Stimulated activated CD8-positive, alpha-beta memory T cell treated with anti-CD3 and anti-CD28 coated beads, Interleukin-4, amount 100 ng/mL, for 24 hours (primary cell): Measurements from ENCODE around the gene NCKAP1.

Source experiments
- DNase-seq: peaks from one replicate; pipeline ENCODE4 v3.0.0-alpha.2; 2020; ENCODE audit warnings: low read depth

The NCKAP1 gene

DNA sequence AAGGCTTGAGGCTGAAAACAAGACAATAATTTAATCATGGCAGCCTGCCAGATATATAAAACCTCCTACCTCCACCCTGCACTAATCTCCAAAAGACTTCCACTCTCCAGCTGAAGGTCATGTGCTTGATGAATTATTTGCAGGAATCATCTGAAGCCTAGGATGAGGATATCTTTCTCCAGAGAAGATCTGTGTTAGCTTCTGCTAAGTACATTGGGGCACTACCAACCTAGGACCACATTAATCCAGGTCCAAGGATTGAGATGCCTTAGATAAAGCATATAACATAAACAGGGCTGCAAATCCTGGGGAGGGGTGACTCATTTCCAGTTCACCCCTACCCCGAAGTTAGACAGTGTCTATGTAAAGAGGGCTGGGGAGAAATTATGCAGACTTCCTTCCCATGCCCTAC is 91.3 kb downstream of the NCKAP1 start:
- DNase-seq, result no peak

DNA sequence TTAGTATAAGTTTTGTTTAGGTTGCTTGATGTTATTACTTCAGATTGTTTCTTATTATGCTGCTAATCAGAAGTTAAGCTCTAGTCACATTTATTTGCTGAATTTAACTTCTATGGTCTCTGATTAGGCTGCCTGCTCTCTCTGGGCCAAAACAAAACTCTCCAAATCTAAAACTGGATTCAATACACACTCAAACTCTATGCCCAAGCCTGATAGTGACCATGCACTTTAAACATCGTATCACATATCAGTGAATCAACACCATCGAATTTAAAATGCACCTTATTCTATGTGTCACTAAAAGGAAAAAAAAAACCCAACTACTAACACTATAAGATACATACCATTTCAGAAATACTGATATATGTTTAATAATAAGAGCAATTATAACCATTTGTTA is 94.9 kb downstream of the NCKAP1 start:
- no peak for DNase-seq

DNA sequence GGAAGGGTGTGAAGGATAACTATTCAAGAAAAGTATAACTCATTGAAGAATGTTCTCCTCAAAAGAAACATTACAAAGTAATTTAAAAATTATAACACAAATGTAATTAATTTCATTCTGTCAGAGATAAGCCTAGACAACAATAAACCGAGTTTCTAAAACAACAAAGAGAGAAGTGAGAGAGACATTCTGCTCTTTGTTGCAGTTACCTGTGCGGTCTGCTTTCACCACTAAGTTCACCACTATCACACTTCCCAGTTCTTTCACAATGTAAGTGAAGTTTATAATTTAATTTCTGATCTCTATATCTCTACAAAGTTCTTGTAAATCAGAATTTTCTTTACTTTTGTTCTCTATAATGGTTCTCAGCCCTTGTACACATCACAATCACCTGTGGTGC is 95.5 kb downstream of the NCKAP1 start:
- DNase-seq, result no peak

DNA sequence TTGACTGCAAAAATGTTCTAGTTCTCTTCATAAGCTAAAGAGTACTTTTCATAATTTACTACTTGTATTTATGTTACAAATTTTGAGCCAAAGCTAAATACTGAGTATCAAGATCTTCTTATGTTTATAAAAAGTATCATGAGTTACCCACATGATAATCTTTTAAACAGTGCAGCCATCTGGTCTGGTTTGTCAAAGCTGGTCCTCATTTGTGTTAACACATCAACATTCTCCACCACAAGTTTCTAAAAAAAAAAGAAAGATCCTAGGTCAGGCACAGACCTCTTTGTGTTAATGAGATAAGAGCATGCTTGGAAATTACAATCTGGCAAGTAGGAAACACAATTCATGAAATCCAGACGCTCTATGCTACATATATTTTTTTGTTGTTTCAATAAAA is 96.3 kb downstream of the NCKAP1 start:
- no peak for DNase-seq

DNA sequence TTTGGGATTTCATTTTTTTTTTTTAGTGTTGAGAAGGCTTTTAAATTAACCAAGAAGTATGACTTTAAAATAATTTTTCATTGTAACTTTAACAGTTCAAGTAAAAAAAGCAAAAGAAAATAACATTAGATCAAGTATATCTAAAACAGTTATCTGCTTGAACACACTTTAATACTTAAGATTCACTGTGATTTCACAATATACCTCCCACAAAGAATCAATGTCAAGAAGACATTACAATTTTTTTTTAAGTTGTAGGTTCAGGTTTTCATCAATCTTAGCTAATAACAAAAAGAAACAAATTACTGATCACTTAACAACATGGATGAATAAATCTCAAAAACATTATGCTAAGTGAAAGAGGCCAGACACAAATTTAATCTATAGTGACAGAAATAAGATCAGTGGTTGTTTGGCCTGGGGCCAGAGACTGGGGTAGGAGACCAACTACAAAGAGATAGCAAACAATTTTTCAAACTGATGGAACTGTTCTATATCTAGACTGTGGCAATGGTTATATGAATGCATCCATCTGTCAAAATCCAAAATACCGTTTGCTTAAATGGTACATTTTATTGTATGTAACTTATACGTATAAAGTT is 97.0 kb downstream of the NCKAP1 start:
- no peak for DNase-seq

DNA sequence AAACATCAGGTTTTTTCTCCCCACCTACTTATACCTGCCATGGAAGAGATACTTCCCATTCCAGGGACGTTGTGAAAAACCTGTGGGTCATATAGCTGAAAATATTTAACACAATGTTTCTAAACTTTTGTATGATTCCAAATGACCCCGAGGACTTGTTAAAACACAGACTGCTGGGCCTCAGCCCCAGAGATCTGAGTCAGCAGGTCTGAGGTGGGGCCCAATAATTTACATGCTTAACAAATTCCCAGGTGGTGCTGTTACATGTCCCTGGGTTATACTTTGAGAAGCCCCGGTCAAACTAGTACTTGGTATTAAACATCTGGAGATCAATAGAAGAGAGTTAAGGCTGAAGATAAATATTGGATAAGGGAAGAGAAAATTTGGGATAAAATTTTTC is 100.4 kb downstream of the NCKAP1 start:
- no peak for DNase-seq

DNA sequence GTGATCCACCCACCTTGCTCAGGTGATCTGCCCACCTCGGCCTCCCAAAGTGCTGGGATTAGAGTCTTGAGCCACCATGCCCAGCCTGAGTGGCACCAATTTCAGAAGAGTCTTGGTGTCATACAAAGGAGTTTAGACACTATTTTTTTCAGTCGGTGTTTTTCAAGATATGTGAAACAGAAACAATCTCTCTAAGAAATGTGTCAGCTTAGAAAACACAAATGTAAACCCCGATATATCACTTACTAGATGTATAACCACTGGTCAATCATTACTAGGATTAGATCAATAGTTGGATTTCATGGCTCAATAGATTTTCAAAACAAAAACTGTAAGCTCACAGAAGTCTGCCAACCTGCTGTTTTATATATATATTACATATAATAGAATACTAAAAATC is 104.6 kb downstream of the NCKAP1 start:
- no peak for DNase-seq

DNA sequence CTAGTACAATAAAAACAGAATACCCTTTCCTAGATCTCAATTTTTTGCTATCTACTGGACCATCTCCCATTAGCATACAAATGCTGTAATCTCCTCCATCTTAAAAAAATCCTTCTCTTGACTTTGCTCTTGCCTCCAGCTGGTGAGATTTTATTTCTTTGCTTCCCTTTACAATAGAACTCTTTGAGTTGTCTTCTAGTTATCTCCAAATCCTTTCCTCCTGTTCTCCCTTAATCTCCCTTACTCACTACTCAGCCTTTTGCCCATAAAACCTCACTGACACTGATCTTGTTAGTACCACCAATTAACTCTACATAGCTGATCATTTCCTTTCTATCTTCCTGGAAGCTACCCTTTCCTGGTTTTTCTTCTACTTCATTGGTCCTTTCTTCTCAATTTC is 108.3 kb downstream of the NCKAP1 start:
- no peak for DNase-seq

DNA sequence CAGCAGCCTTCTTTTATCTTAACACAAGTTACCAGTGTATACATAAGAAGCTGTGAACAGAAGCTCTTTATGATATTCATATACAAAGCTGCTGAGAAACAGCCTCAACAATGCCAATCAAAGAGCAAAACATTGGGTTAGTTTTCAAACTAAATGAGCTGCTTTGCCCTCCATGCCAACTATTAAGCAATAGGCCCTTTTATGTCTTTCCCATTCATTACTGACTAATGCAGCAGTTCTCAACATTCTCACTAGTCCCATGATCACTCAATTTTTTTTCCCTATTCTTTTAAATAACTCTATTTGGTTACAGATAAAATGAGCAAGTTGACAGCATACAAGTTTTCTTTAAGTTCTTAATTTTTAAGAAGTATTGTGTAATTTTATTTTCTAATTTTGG is 114.0 kb downstream of the NCKAP1 start:
- DNase-seq, result no peak

DNA sequence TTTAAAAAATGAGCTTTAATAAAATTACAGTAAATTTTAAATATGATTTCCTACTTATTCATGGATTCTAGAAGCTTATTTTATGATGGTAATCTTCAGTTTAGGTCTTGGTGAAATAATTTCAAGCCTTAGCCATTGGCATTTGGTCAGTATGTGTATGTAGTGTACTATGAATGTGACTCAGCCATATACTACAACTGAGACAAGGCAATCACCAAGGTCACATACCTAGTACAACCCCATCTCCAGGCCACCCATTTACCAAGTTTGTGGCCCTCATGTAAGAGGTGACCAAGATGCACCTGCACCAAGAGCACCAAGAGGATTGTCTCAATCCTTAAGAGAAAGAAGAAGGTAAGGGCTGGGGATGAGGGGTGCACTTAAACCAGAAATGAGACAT is 117.0 kb downstream of the NCKAP1 start:
- no peak for DNase-seq

DNA sequence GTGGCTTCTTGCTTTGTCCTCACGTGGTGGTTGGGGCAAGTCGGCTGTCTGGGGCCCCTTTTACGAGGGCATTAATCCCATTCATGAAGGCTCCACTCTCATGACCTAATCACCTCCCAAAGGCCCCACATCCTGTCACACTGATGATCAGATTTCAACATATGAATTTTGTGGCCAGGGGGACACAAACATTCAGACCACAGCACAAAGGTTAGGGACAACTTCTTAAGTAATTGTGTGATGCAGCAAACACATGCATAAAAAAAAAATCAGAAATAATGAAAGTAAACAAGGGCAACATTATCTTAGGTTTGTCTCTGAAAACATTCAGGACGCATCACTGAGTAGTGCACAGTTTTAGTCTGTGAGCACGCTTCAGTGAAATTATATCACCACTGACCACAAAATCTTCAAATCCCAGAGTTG is 117.6 kb downstream of the NCKAP1 start:
- no peak for DNase-seq

DNA sequence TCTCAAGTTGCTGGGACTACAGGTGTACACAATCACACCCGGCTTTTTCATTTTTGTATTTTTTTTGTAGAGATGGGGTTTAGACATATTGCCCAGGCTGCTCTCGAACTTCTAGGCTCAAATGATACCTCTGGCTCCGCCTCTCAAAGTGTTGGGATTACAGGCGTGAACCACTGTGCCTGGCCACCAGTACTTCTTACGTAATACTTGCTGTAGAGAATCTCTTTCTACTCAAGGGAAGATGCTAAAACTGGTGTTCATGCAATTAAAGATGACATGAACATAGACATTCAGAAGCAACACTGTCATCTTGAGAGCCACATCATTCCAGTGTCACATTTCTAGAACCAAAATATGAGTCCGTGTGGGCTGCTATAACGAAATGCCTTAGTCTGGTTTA is 118.2 kb downstream of the NCKAP1 start:
- no peak for DNase-seq

DNA sequence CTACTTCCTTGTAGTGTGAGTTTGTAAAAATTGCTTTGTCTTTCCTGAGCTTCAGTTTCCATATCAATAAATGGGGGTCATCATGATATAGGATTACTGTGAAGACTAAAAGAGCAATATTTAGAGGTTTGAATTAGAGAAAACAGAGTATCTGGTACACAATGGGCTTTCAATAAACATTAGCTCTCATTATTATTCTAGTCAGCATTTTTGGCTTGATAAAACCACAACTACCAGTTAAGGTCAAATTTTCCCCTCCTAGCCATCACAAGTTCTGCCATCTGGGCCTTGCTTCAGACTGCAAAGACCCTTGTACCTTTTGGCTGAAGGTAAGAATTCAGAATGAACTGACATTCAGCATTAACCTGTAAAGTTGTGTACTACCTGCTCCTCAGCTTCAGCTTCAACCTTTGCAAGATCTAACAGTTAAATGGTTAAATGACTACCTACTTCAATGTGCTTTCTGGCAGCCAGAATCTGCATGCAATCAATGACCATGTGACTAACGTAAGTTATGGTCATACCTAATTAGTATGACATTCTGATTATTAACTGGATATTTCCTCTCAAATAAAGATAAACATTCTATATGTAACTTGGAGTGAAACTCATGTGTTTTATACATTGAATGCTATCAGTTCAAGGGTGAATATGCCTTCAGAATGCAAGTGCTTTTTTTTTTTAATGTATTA is 119.2 kb downstream of the NCKAP1 start:
- no peak for DNase-seq

DNA sequence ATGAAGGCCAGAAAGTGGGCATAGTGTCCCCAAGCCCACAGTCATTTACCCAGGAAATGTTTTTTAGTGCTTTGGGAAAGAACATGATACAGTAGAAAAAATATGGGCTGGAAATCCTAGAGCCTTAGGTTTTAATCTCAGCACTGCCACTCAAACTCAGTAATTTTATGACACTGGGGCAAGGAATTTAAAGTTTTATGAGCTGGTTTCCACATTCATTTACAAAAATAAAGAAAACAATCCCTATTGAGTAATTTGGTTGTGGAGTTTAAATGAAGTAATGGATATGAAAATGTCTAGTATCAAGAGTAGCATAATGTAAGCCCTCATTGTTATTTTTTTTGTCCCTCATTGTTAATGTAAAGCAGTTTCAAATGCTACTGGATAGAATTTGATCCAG is 120.3 kb downstream of the NCKAP1 start:
- DNase-seq, result no peak

DNA sequence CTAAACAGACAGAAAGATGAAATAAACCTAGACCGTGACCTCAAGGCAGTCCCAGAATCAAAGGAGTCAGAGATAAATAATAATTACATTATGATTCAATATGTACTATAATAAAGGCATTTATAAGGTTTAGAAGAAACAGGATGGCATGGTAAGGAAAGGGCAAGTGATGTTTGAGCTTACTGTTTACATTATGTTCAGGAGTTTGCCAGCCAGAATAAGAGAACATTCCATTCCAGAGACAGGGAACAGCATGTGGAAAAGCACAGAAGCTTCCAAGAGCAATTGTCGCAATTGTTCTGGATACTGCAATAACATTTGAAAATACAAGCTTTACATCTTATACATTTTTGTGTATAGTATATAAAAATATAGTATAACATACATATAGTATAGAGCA is 121.8 kb downstream of the NCKAP1 start:
- DNase-seq, result no peak

DNA sequence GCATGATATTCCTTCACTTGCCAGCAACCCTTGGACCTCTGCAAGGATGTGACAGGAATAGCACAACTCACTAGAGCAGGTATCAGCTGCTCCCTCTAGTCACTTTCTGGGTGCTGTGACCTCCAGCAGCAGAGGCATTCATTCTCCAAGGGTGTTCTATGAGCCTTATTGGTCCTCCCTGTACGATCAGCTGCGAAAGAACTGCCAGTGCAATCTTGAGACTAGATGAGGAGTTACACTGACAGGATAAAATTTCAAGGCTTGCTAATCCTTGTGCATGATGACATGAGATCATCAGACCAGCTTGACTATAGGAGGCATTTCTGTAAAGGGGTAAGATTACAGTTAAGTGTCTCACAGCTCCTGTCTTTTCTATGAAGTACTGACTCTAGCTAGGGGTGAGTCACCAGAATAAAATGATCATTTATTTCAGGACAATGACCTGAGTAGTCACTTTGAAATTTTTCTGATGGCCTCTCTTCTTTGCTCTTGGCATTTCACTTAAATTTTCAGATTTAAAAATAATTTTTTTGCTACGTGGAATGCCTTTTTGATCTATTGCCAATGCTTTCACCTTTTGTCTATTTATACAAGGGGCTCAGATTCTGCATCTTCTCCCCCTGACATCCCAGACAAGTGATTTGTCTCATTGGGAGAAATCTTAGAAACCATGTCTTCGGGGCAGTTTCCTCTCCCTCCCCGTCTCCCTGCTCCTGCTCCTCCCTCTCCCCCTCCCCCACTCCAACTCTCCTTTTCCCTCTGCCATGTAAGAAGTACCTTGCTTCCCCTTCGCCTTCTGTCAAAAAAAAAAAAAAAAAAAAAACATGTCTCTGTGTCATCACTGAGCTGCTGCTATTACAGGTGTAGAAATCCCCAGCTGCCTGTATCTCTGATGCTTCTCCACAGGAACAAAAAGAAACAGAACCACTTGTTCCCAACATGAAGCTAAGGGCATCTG is 122.6 kb downstream of the NCKAP1 start:
- no peak for DNase-seq

DNA sequence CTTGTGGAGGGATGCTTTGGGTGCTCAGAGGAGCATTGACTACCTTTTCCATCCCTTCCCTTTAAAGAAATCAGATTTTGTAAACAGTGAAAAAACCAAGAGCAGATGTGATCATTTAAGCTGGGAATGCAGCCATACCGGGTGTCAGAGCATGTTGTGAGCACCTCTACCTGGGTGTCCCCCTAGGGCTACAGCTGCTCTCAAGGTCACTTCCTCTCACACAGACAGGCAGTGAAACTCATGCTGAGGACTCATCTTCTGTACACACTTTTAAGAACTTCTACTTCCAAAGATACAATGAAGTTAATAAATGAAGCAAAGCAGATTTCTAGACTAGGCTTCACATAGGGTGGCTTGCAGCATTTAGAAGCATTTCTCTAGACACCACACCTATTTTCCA is 123.4 kb downstream of the NCKAP1 start:
- DNase-seq, result no peak

DNA sequence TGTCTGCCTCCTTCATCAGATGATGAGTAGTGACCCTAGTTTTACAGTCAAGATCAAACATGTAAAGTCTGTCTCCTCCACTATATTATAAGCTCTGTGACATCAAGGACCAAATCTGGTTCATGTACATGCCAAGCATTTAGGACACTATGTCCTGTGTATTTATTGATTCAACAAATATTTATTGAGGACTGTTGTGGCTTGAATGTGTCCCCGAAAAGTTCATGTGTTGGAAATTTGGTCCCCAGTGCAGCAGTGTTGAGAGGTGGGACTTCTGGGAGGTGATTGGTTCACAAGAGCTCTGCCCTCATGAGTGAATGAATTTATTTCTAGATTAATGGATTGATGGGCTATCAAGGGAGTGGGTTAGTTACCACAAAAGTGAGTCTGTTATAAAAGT is 125.2 kb downstream of the NCKAP1 start:
- DNase-seq, result no peak

DNA sequence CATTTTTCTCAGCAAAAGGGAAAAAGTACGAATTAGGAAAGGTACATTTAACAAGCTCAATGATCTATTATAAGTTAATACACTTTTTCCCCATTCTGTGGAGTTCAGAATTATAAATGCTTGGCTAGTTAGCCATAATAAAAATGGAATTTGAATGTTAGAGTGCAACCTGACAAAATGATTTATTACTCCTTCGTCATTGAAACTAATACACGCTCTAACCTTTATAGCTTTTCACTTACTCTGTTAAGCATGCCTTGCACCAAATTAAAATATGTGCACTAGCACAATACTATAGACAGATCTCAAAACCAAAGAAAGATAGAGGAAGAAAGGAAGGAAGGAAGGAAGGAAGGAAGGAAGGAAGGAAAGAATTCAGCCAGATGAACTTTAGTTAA is 125.7 kb downstream of the NCKAP1 start:
- no peak for DNase-seq

DNA sequence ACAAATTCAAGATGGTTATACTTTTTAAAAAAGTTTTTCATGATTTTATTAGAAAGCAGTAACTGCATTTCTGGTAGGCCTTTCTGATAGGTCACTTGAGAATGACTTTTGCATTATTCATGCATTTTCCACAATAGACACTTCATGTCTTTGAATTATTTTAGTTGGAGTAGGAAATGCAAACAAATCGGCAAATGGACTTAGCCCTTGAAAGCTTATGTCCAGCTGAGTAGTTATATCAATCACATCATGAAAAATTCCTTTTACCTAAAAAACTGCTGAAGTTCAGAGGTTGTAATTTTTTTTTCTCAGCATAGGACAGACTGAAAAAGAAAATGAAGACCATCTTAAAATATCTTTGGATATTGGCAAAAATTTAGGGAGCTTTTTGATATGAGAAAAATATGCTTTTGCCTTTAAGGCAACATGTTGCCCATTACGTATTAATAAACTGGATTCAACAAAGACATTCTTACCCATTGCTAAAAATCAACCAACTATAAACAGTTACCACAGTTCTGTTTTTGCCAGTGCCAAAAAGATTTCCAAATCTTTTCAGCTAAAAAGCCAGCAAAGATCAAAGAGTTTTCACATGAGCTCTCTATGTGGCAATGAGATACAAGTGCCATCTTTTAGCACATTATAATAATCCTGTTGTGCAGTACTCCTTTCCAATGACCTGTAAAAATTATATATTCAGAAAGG is 126.3 kb downstream of the NCKAP1 start:
- DNase-seq, result no peak

DNA sequence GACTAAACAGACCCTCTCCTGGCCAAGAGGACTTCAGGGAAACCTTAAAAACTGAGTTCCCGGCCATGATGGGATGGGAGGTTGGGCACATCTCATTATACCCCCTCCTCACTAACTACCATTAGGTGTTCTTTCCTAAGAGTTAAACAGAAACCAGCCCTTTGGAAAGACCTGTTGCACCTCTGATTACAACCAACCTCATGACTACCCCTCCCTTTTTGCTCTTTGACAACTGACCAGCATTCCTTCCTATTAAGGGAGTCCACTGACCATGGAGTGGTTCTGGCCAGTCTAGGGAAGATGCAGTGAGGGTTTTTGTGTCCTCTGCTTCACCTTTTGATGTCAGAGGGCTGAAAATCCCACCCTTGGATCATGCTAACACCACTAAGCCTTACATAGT is 127.3 kb downstream of the NCKAP1 start:
- DNase-seq, result no peak

DNA sequence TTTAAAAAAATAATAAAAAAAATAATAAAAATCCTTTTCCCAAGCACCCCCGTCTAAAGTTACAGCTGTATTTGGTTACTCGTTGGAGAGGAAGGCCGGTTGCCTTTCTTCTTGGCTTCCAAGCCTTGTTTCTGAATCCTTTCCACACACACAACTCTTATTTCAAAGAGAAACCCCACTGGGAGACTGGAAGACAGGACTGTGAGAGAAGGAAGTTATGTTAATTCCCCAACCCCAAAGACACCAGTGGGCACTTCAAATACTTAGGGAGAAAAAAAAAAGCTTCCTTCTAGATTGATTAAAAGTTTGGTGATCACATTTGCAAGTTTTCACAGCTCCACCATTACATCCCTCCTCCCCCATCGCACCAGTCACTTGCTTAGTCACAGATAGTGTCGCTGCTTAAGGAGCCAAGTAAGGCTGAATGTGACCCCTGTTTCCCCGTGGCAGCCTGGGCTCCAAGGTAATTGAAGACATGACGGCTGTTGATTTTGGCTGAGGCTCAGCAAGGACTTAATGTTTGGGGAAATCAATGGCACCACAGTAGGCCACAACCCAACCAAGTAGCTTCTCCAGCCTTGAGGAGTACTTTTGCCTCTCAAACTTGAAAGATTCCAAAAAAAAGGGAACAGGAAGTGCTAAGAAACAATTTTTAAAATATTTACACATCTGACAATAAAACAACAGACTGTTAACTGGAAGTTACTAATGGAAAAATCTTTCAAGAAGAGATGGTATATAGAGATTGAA is 131.0 kb downstream of the NCKAP1 start:
- DNase-seq, result no peak
